HUES48 (cell line): Measurements from ENCODE around the gene NIT1.

Source experiments
- H3K27ac ChIP-seq: one replicate; pipeline ENCODE4 v1.7.0; 2013; ENCODE audit warnings: low read depth, low read length, inconsistent platforms
- H3K27me3 ChIP-seq: 2 replicates; pipeline ENCODE4 v1.6.1; 2013; ENCODE audit warnings: mild to moderate bottlenecking, low read length; ENCODE audit not compliant: control insufficient read depth, insufficient read depth
- H3K36me3 ChIP-seq: 2 replicates; pipeline ENCODE4 v1.6.1; 2013; ENCODE audit warnings: low read length; ENCODE audit not compliant: control insufficient read depth, insufficient read depth
- H3K4me1 ChIP-seq: 2 replicates; pipeline ENCODE4 v1.6.1; 2013; ENCODE audit warnings: mild to moderate bottlenecking, low read length; ENCODE audit not compliant: control insufficient read depth, insufficient read depth
- H3K4me3 ChIP-seq: 2 replicates; pipeline ENCODE4 v1.5.1; 2013; ENCODE audit warnings: mild to moderate bottlenecking, low read depth, low read length
- H3K9ac ChIP-seq: 2 replicates; pipeline ENCODE4 v1.6.1; 2013; ENCODE audit warnings: mild to moderate bottlenecking, low read depth, low read length, moderate library complexity
- H3K9me3 ChIP-seq: 2 replicates; pipeline ENCODE4 v1.6.1; 2013; ENCODE audit warnings: low read length; ENCODE audit not compliant: control insufficient read depth, insufficient read depth

NIT1 gene

DNA sequence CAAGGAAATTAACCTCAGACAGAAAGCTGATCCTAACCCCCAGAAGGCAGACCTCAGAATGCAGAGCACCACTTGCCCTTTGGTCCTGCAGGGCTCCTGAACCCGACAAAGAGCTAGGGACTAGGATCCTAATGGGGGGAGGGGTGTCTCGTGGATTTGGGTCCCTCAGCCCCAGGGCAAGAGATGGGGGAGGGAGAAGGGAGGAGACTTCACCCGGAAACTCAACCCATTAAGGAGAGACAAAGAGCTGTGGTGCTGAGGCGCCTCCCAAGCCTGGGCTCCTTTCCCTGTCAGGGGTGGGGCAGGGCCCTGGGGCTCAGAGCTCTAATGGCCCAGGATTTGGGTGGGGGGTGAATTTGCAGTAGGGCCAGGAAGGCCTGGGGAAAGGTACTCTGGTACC lies 31.4 kb upstream of the NIT1 start:
- no peaks in the 10 kb centered on the region for H3K27me3 ChIP-seq
- H3K27ac ChIP-seq, result no peak overlapping the region
- no peaks in the 10 kb centered on the region for H3K9me3 ChIP-seq
- no peaks in the 10 kb centered on the region for H3K36me3 ChIP-seq
- H3K4me1 ChIP-seq, result 0 out of 2 replicates have a peak, but pooled peaks cover 10% of the 10 kb centered on the region
- H3K4me3 ChIP-seq, result no peak overlapping the region
- no peak overlapping the region for H3K9ac ChIP-seq

DNA sequence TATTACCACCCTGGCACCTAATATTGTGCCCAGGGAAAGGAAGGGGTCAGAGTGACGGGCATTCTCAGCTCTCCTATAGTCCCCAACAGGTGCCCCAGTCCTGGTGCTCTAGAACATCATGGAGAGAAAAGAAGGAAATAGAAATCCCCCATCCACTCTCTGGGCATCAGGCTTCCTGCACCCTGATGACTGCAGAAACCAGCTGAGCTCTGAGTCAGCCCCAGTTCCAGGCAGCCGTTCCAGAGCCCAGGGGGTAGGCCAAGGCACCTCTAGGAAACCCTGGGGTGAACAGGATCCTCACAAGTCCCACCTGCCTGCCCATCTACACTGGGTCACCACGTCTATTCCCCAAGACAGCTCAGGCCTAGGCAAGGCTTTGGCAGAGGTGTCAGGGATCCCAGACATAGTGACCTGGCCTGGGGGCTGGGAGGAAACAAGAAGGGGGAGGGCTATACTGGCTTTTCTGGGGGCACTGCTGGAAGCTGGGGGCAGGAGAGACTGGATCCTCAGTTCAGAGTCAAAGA lies 29.3 kb upstream of the NIT1 start:
- no peaks in the 10 kb centered on the region for H3K9me3 ChIP-seq
- no peaks in the 10 kb centered on the region for H3K27me3 ChIP-seq
- H3K4me1 ChIP-seq, result 0 out of 2 replicates have a peak, but pooled peaks cover 7% of the 10 kb centered on the region
- H3K36me3 ChIP-seq, result no peaks in the 10 kb centered on the region
- no peak overlapping the region for H3K9ac ChIP-seq
- no peak overlapping the region for H3K27ac ChIP-seq
- no peak overlapping the region for H3K4me3 ChIP-seq

DNA sequence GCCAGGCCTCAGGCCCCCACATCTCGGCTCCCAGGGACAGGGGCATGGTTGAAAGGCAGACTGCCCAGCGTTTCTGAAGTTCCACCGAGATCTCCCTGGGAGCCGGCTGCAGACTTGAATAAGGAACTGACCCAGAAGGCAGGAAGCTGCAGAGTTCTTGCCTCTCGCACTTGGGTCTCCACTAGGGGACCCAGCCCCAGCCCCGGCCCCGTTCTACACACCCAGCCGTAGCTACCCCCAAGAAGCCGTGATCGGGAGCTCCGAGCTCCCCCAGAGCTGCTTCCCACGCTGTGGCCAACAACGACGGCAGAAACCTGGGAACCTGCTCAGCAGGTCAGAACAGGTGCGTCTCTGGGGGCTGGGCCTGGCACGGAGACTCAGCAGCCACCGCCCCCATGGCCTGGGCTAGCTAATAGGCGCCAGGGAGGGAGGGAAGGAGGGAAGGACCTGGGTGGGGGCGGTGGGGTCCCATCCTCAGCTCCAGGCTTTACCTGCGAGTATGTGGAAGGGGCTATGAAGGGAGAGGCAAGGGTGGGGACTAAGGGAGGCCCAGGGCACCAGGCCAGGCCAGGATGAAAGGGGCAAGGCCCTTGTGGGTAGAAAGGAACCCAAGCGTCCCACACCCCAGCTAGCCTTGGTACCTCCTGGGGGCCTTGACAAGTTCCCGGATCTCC lies 28.5 kb upstream of the NIT1 start, which contains the start of gene NECTIN4:
Gene NECTIN4 (minus strand): TSS at position 308 of the 674 bp plus-strand sequence. CDS start 262 bp downstream, at position 46.
- Histone ChIP-seq H3K9ac (no peak within 1 kb of the TSS), H3K9me3 (no peaks in the 10 kb centered on the region), H3K36me3 (no peaks in the 10 kb centered on the region), H3K27ac (no peak within 1 kb of the TSS), H3K4me3 (no peak within 1 kb of the TSS), H3K4me1 (0 out of 2 replicates have a peak, but pooled peaks cover 7% of the 10 kb centered on the region), H3K27me3 (no peaks in the 10 kb centered on the region)

DNA sequence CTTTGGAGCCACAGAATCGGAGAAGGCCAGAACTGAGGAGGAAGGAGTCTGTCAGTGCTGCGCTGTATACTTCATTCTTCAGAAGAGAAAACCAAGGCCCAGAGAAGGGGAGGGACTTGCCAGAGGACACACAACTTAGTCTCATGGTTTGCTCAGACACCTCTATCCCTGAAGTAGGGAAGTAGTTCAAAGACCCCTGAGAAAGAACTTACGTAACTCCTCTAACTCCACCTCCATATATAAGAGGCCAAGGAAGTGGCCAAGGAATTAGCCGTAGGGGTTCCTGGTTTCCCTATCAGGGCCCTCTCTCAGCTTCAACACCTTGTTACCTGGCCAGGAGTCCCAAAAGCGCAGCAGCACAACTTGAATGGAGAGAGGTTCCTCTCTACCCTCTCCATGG lies 28.0 kb upstream of the NIT1 start:
- no peak overlapping the region for H3K9ac ChIP-seq
- 0 out of 2 replicates have a peak, but pooled peaks cover 7% of the 10 kb centered on the region for H3K4me1 ChIP-seq
- no peaks in the 10 kb centered on the region for H3K9me3 ChIP-seq
- no peak overlapping the region for H3K4me3 ChIP-seq
- H3K27me3 ChIP-seq, result no peaks in the 10 kb centered on the region
- no peak overlapping the region for H3K27ac ChIP-seq
- no peaks in the 10 kb centered on the region for H3K36me3 ChIP-seq

DNA sequence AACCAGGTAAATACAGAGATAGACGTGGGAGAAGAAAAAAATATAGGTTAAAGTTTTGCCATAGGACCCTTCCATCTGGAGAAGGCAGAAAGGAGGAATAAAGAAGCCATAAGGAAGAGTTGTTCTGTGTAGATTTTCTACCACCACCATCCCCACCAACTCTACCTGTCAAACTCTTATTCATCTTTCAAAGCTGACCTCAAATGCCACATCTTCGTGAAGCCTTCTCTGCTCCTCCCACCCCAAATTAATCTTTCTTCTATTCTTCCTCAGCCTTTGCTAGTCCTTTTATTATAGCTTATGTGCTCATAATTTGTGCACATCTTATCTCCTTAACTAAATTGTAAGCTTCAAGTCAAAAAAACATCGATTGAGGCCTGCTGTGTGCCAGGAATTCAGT lies 27.3 kb upstream of the NIT1 start:
- Histone ChIP-seq H3K27me3 (no peaks in the 10 kb centered on the region), H3K4me1 (0 out of 2 replicates have a peak, but pooled peaks cover 7% of the 10 kb centered on the region), H3K9ac (no peak overlapping the region), H3K36me3 (no peaks in the 10 kb centered on the region), H3K4me3 (no peak overlapping the region), H3K9me3 (no peaks in the 10 kb centered on the region), H3K27ac (no peak overlapping the region)

DNA sequence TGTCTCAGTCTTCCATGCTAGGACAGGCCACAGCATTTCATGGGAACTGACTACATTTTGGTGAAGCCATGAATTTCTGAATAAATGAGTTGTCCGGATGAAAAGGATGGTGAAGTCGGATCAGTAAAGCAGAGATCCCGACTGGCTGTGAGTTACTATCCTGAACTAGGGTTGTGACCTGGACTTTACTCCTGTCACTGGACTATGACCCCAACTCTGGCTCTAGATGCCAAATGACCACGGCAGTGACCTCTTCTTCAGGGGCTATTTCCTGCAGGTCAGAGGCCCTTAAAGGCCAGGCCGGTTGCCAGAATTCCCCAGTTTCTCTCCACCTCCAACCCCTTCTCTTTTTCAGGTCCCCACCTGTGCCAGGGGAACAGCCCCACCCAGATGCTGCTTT lies 26.8 kb upstream of the NIT1 start:
- H3K27me3 ChIP-seq, result no peaks in the 10 kb centered on the region
- H3K36me3 ChIP-seq, result no peaks in the 10 kb centered on the region
- no peak overlapping the region for H3K4me3 ChIP-seq
- H3K9ac ChIP-seq, result no peak overlapping the region
- 0 out of 2 replicates have a peak, but pooled peaks cover 7% of the 10 kb centered on the region for H3K4me1 ChIP-seq
- H3K9me3 ChIP-seq, result no peaks in the 10 kb centered on the region
- no peak overlapping the region for H3K27ac ChIP-seq

DNA sequence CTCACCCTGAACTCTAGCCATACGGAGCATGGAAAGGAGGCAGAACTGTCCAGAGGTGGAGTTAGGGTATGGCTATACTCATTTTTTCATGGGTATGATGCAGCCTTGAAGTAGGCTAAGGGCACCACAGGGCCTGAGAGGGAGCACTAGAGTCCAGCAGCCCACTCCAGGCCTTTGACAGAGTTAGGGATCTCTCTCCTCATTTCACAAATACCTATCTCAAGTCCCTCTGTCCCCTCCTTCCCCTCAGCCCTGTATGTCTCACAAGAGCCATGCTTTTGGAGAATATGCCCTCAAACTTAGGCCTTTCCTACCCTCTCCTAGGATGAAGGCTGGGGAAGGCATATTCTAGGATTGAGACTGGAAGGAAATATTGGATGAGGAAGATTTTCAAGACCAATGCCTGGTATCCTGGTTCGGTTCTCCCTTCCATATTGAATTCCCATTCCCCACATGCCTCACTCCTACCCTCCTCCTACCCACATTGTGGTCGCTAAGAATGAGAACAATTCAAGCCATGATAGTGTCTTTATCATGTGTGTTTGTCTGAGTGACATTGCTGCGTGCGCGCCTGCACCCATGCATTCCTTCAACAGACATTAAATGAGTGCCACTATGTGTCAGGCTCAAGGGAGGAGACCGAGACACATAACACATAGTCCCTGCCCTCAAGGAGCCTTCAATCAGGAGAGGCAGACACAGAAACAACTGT lies 26.0 kb upstream of the NIT1 start:
- Histone ChIP-seq H3K36me3 (no peaks in the 10 kb centered on the region), H3K4me3 (no peak overlapping the region), H3K27ac (no peak overlapping the region), H3K27me3 (no peaks in the 10 kb centered on the region), H3K9ac (no peak overlapping the region), H3K9me3 (no peaks in the 10 kb centered on the region), H3K4me1 (0 out of 2 replicates have a peak, but pooled peaks cover 7% of the 10 kb centered on the region)

DNA sequence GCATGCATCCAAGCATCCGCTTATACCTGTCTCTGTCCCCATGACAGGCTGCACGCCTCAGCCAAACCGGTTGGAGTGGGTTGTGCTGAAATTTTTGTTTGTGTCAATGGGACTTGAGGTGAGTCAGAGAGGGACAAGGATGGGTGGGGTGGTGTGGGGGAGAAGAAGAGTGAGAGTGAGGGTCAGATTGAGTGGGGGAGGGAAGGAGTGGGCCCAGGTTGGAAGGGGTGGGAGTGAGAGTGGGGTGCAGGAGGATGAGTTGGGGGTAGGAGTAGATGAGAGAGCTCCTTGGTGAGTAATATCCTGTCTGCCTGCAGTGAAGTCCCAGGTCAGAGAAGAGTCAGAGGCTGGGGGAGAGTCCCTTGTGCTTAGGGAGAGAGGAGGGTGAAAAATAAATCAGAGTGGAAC lies 25.3 kb upstream of the NIT1 start:
- H3K9me3 ChIP-seq, result no peaks in the 10 kb centered on the region
- no peak overlapping the region for H3K27ac ChIP-seq
- no peak overlapping the region for H3K9ac ChIP-seq
- no peaks in the 10 kb centered on the region for H3K27me3 ChIP-seq
- 0 out of 2 replicates have a peak, but pooled peaks cover 7% of the 10 kb centered on the region for H3K4me1 ChIP-seq
- H3K36me3 ChIP-seq, result no peaks in the 10 kb centered on the region
- H3K4me3 ChIP-seq, result no peak overlapping the region

DNA sequence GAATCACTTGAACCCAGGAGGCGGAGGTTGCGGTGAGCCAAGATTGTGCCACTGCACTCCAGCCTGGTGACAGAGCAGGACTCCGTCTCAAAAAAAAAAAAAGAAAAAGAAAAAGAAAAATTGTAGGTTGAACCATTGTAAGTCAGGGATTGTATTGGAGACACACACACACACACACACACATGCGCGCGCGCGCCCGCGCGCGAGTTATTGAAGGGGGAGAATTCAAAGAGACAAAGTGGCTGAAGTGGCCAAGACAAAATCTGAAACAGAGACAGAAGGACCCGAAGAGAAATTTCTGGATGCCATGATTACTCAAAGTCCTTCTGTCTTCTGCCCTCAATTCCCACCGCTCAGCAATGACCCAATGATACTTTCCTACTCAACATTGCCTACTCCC lies 23.4 kb upstream of the NIT1 start:
- Histone ChIP-seq H3K36me3 (no peaks in the 10 kb centered on the region), H3K9ac (no peak overlapping the region), H3K27ac (no peak overlapping the region), H3K4me3 (no peak overlapping the region), H3K9me3 (no peaks in the 10 kb centered on the region), H3K27me3 (no peaks in the 10 kb centered on the region), H3K4me1 (0 out of 2 replicates have a peak, but pooled peaks cover 8% of the 10 kb centered on the region)

DNA sequence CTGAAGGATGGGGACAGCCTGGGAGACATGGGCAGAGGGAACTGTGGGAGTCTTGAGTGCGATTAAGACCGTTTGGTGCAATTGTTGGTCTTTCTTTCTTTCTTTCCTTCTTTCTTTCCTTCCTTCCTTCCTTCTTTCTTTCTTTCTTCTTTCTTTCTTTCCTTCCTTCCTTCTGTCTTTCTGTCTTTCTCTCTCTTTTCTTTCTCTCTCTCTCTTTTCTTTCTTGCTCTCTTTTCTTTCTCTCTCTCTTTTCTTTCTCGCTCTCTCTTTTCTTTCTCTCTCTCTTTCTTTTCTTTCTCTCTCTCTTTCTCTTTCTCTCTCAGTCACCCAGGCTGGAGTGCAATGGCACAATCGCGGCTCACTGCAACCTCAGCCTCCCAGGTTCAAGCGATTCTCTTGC lies 22.7 kb upstream of the NIT1 start:
- Histone ChIP-seq H3K36me3 (peaks cover 4% of the 10 kb centered on the region; the same call in 1 of the 2 replicates), H3K4me1 (0 out of 2 replicates have a peak, but pooled peaks cover 4% of the 10 kb centered on the region), H3K9ac (no peak overlapping the region), H3K27ac (no peak overlapping the region), H3K4me3 (no peak overlapping the region), H3K9me3 (no peaks in the 10 kb centered on the region), H3K27me3 (no peaks in the 10 kb centered on the region)

DNA sequence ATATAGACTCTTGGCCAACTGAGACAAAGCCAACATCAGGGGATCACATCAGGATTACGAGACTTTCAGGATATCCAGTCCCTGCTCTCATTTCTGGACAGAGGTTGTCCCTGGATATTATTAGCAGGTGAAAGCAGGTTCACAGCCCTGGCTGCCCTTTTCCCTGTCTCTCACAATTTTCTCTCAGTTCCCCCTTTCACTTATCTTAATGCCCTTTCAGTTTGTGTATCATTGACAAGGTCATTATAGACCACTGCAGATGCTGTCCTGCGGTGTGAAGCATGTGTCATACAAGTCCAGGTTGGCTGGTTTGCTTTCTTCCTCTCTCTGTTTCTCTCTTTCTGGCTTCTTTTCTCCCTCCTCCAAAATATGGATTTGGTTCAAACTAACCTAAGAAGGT lies 21.9 kb upstream of the NIT1 start:
- H3K4me3 ChIP-seq, result no peak overlapping the region
- no peaks in the 10 kb centered on the region for H3K9me3 ChIP-seq
- H3K27ac ChIP-seq, result no peak overlapping the region
- no peak overlapping the region for H3K9ac ChIP-seq
- H3K27me3 ChIP-seq, result no peaks in the 10 kb centered on the region
- H3K36me3 ChIP-seq, result peaks cover 11% of the 10 kb centered on the region
- H3K4me1 ChIP-seq, result 0 out of 2 replicates have a peak, but pooled peaks cover 4% of the 10 kb centered on the region
